Caco-2 (cell line): ENCODE results near the gene TMEM263. TPM values are rescaled to one million over a fixed set of nuclear protein-coding genes. Genes with fewer than 3 reads are reported as not detected.

ENCODE experiments used
- BruUV-seq: library from RNA; stranded (reverse); fragments of 400-500 nt; replicated peaks from 2 replicates; lab custom pipeline; 2021; lab: Mats Ljungman, UMichigan
- CTCF ChIA-PET: fragments of 300-600 bp; sonication (Branson Sonifier 250); formaldehyde crosslinking; loops from one replicate; lab custom pipeline; 2022; ENCODE audit warnings: antibody characterized with exemption; lab: Charles Lee
- POLR2A ChIA-PET: fragments of 300-600 bp; sonication (Branson Sonifier 250); formaldehyde crosslinking; loops from one replicate; lab custom pipeline; 2022; ENCODE audit warnings: antibody characterized with exemption; lab: Charles Lee
- DNase-seq, 2 experiments: peaks; one replicate each; pipeline versions ENCODE4 v3.0.0 to v3.0.0-alpha.2; 2020 to 2022
- H3K27me3 ChIP-seq: replicated peaks from 2 replicates; pipeline ENCODE4 v1.6.0; 2011; ENCODE audit warnings: low read length; ENCODE audit not compliant: control insufficient read depth, insufficient read depth
- H3K36me3 ChIP-seq: 2 replicates; pipeline ENCODE4 v1.5.1; 2011; ENCODE audit warnings: low read length; ENCODE audit not compliant: control insufficient read depth, insufficient read depth
- H3K4me1 ChIP-seq: fragments of 250-450 bp; sonication (Bioruptor Pico); 2 replicates; pipeline ENCODE4 v1.5.1; 2020; ENCODE audit warnings: mild to moderate bottlenecking
- H3K4me3 ChIP-seq: 2 replicates; pipeline ENCODE4 v1.5.1; 2011; ENCODE audit warnings: low read depth, mild to moderate bottlenecking, control low read depth, low read length
- H3K9me3 ChIP-seq: fragments of 250-450 bp; sonication (Bioruptor Pico); 2 replicates; pipeline ENCODE4 v1.5.1; 2020; ENCODE audit warnings: mild to moderate bottlenecking, moderate library complexity
- H3K27ac Mint-ChIP-seq: one replicate; pipeline ENCODE4 v1.8.0; 2022; ENCODE audit warnings: mixed read lengths; ENCODE audit not compliant: unreplicated experiment
- H3K27me3 Mint-ChIP-seq: one replicate; pipeline ENCODE4 v1.8.0; 2022; ENCODE audit warnings: mixed read lengths; ENCODE audit not compliant: insufficient read depth, unreplicated experiment
- H3K36me3 Mint-ChIP-seq: one replicate; pipeline ENCODE4 v1.8.0; 2022; ENCODE audit warnings: mild to moderate bottlenecking, mixed read lengths; ENCODE audit not compliant: insufficient read depth, unreplicated experiment
- H3K4me1 Mint-ChIP-seq: one replicate; pipeline ENCODE4 v1.8.0; 2022; ENCODE audit warnings: low read depth, mixed read lengths; ENCODE audit not compliant: unreplicated experiment
- H3K4me3 Mint-ChIP-seq: one replicate; pipeline ENCODE4 v1.8.0; 2022; ENCODE audit warnings: mild to moderate bottlenecking, moderate library complexity, mixed read lengths; ENCODE audit not compliant: unreplicated experiment
- H3K9me3 Mint-ChIP-seq: one replicate; pipeline ENCODE4 v1.8.0; 2022; ENCODE audit warnings: mixed read lengths; ENCODE audit not compliant: unreplicated experiment
- CTCF ChIP-seq, 2 experiments: fragments of 200-600 bp in 1 of 2; IDR thresholded peaks; 1 replicate in 1 of 2; 2 replicates in 1 of 2; pipeline versions ENCODE4 v1.5.1 to v1.8.0; 2011 to 2022; ENCODE audit warnings: antibody characterized with exemption in 1 of 2, control low read depth in 1 of 2, inconsistent platforms in 1 of 2, low read depth in 1 of 2, low read length in 1 of 2, mild to moderate bottlenecking in 1 of 2, moderate library complexity in 1 of 2; ENCODE audit not compliant: insufficient read depth in 1 of 2, severe bottlenecking in 1 of 2, unreplicated experiment in 1 of 2
- intact Hi-C: fragments of 100-400 bp; cut with micrococcal nuclease; formaldehyde crosslinking; loops from one replicate; pipeline ENCODE4 v1.10.0; 2022; ENCODE audit not compliant: unreplicated experiment
- total RNA-seq: library from RNA; stranded (reverse); gene quantifications from 2 replicates; pipeline ENCODE4 v1.2.3, GENCODE V29; 2022

The TMEM263 gene
- total RNA-seq, 1 experiment from 2014 or later = 31.6 TPM

- H3K27ac Mint-ChIP-seq = no peak overlapping the region
- H3K9me3 Mint-ChIP-seq = no peaks in the 10 kb centered on the region
- H3K4me1 Mint-ChIP-seq = no peaks in the 10 kb centered on the region
- no peak for DNase-seq
- Histone ChIP-seq H3K9me3 (no peaks in the 10 kb centered on the region), H3K36me3 (no peaks in the 10 kb centered on the region), H3K4me3 (no peak overlapping the region), H3K27me3 (no peaks in the 10 kb centered on the region), H3K4me1 (no peaks in the 10 kb centered on the region)
- no peak for TF ChIP-seq CTCF (IDR thresholded peaks at IDR 0.05; ENCODE audit: insufficient read depth in 1 of 2, low read depth in 1 of 2, low read length in 1 of 2, severe bottlenecking in 1 of 2, unreplicated experiment in 1 of 2)
- H3K4me3 Mint-ChIP-seq = no peak overlapping the region
- ChIA-PET CTCF (no interaction called here), POLR2A (no interaction called here)
- no TSS peak for BruUV-seq
- H3K27me3 Mint-ChIP-seq = no peaks in the 10 kb centered on the region
- intact Hi-C loops = no loop called here
- no peaks in the 10 kb centered on the region for H3K36me3 Mint-ChIP-seq
Measured at GRCh38 chr12:106915635-106916026, 40.1 kb upstream of the TMEM263 start.

- H3K27me3 Mint-ChIP-seq = peaks cover 2% of the 10 kb centered on the region
- no peak overlapping the region for H3K27ac Mint-ChIP-seq
- ChIA-PET CTCF (no interaction called here), POLR2A (no interaction called here)
- no peaks in the 10 kb centered on the region for H3K36me3 ChIP-seq
- no peaks in the 10 kb centered on the region for H3K4me1 ChIP-seq
- no peak for DNase-seq
- no peak overlapping the region for H3K4me3 ChIP-seq
- no peaks in the 10 kb centered on the region for H3K9me3 Mint-ChIP-seq
- no peaks in the 10 kb centered on the region for H3K36me3 Mint-ChIP-seq
- H3K4me3 Mint-ChIP-seq = no peak overlapping the region
- no peak for TF ChIP-seq CTCF (IDR thresholded peaks at IDR 0.05; ENCODE audit: insufficient read depth in 1 of 2, low read depth in 1 of 2, low read length in 1 of 2, severe bottlenecking in 1 of 2, unreplicated experiment in 1 of 2)
- BruUV-seq = no TSS peak
- no peaks in the 10 kb centered on the region for H3K4me1 Mint-ChIP-seq
- no peaks in the 10 kb centered on the region for H3K9me3 ChIP-seq
- intact Hi-C loops = no loop called here
- H3K27me3 ChIP-seq = no peaks in the 10 kb centered on the region
Measured at GRCh38 chr12:106917503-106917902, 38.2 kb upstream of the TMEM263 start.

GRCh38 chr12:106918746-106919145, 37.0 kb upstream of the TMEM263 start:
- no peaks in the 10 kb centered on the region for H3K27me3 ChIP-seq
- peak in 1 of 2 experiments; percentile 58 for DNase-seq
- H3K4me3 ChIP-seq = no peak overlapping the region
- H3K36me3 ChIP-seq = no peaks in the 10 kb centered on the region
- no peaks in the 10 kb centered on the region for H3K36me3 Mint-ChIP-seq
- H3K4me3 Mint-ChIP-seq = no peak overlapping the region
- H3K9me3 ChIP-seq = 0 out of 2 replicates have a peak, but pooled peaks cover 6% of the 10 kb centered on the region
- CTCF ChIA-PET = interaction anchor here (0.7 to 2.2 kb wide), 6 partner anchors 22 to 561 kb away, joined by 3 to 20 read pairs (median 7); partner anchors contain the start of genes POLR3B and TMEM263
- peaks cover 7% of the 10 kb centered on the region for H3K9me3 Mint-ChIP-seq
- peak; percentile 45 to 86 for TF ChIP-seq CTCF (IDR thresholded peaks at IDR 0.05; ENCODE audit: insufficient read depth in 1 of 2, low read depth in 1 of 2, low read length in 1 of 2, severe bottlenecking in 1 of 2, unreplicated experiment in 1 of 2)
- no peaks in the 10 kb centered on the region for H3K4me1 ChIP-seq
- BruUV-seq = no TSS peak
- intact Hi-C loops = loop anchor here (1.0 to 2.0 kb wide), 3 partner anchors 78 to 561 kb away; partner anchors contain the start of genes POLR3B and RIC8B
- no peaks in the 10 kb centered on the region for H3K4me1 Mint-ChIP-seq
- no peak overlapping the region for H3K27ac Mint-ChIP-seq
- POLR2A ChIA-PET = interaction anchor here (1.3 kb wide), 1 partner anchor 561 kb away, joined by 6 read pairs; the partner anchor contains the start of gene POLR3B
- peaks cover 3% of the 10 kb centered on the region for H3K27me3 Mint-ChIP-seq
